Stimulated activated CD8-positive, alpha-beta memory T cell treated with anti-CD3 and anti-CD28 coated beads, Interleukin-15, amount 100 ng/mL, for 48 hours (primary cell): ENCODE results near the gene GIMAP8.

Experiments
- DNase-seq, 2 donors: peaks; one replicate each; pipeline ENCODE4 v3.0.0-alpha.2; 2020; ENCODE audit warnings: low read depth in 2 of 2

Gene GIMAP8

GRCh38 chr7:150450491-150451001, at the start of gene GIMAP8:
Gene GIMAP8 (plus strand): TSS chr7:150450630. CDS start chr7:150466699, 16,069 bp downstream.
- peak; percentile 36 to 48 for DNase-seq

GRCh38 chr7:150400788-150401423, 49.5 kb upstream of the GIMAP8 start:
- no peak for DNase-seq

GRCh38 chr7:150401424-150401790, 49.0 kb upstream of the GIMAP8 start:
- no peak for DNase-seq

GRCh38 chr7:150401861-150402631, 48.4 kb upstream of the GIMAP8 start:
- no peak for DNase-seq

GRCh38 chr7:150402671-150403321, 47.6 kb upstream of the GIMAP8 start:
- no peak for DNase-seq

- DNase-seq: no peak
These were observed 46.9 kb upstream of the GIMAP8 start for GRCh38 chr7:150403376-150404171.

GRCh38 chr7:150404172-150404804, 46.1 kb upstream of the GIMAP8 start:
- no peak for DNase-seq

- peak; percentile 73 to 74 for DNase-seq
These were observed 45.4 kb upstream of the GIMAP8 start for GRCh38 chr7:150404805-150405583.

- DNase-seq: peak; percentile 17 to 28
These were observed 44.7 kb upstream of the GIMAP8 start for GRCh38 chr7:150405584-150406311.

GRCh38 chr7:150406312-150406566, 44.2 kb upstream of the GIMAP8 start:
- DNase-seq: no peak

GRCh38 chr7:150406567-150407421, 43.6 kb upstream of the GIMAP8 start:
- DNase-seq: no peak

GRCh38 chr7:150407588-150408392, 42.6 kb upstream of the GIMAP8 start:
- no peak for DNase-seq

GRCh38 chr7:150408393-150409299, 41.8 kb upstream of the GIMAP8 start:
- DNase-seq: no peak

- no peak for DNase-seq
These were observed 41.0 kb upstream of the GIMAP8 start for GRCh38 chr7:150409300-150410030.

- DNase-seq: no peak
These were observed 40.3 kb upstream of the GIMAP8 start for GRCh38 chr7:150410131-150410530.

- DNase-seq: no peak
These were observed 39.6 kb upstream of the GIMAP8 start for GRCh38 chr7:150410680-150411346.
